ENCODE data around the gene ENOX2. TPM values are rescaled to one million over a fixed set of nuclear protein-coding genes. Genes with fewer than 3 reads are reported as not detected.

The ENOX2 gene
- polyA plus RNA-seq, 3 donors: 6.8 to 22.1 (median 14.7) TPM

GRCh38 chrX:130705591-130705990, 197.4 kb downstream of the ENOX2 start:
- Mint-ChIP-seq H3K4me3 (no peak overlapping the region), H3K27me3 (ENCODE audit: low read depth in 3 of 3) (peaks cover 0 to 4% (median 2%) of the 10 kb centered on the region in 3 donors), H3K9me3 (peaks cover 0 to 3% (median 0%) of the 10 kb centered on the region in 7 donors), H3K27ac (no peak overlapping the region), H3K36me3 (no peaks in the 10 kb centered on the region), H3K4me1 (no peaks in the 10 kb centered on the region)
- no peak overlapping the region for H2AFZ ChIP-seq (ENCODE audit: insufficient read depth, low read depth, low read length, poor library complexity, severe bottlenecking)
- no peak overlapping the region for H3K4me3 ChIP-seq (replicated peaks in 1 of 3; ENCODE audit: low read depth in 2 of 3, low read length in 3 of 3)
- intact Hi-C loops (cut with micrococcal nuclease): no loop called here
- H3K27me3 ChIP-seq (ENCODE audit: control insufficient read depth in 2 of 2, insufficient read depth in 2 of 2, low read length in 2 of 2): no peaks in the 10 kb centered on the region
- H3K9ac ChIP-seq (ENCODE audit: insufficient read depth, low read length, poor library complexity, severe bottlenecking): no peak overlapping the region
- H3K4me1 ChIP-seq (ENCODE audit: control insufficient read depth in 1 of 2, insufficient read depth in 2 of 2, low read length in 2 of 2): no peaks in the 10 kb centered on the region
- H3K4me2 ChIP-seq (replicated peaks; ENCODE audit: extremely low read depth, low read length, poor library complexity, severe bottlenecking): no peak overlapping the region
- no peak for DNase-seq
- no peaks in the 10 kb centered on the region for H4K20me1 ChIP-seq (ENCODE audit: insufficient read depth, low read length)
- TF ChIP-seq CTCF (IDR thresholded peaks at IDR 0.05): no peak
- peaks cover 4 to 6% of the 10 kb centered on the region in 2 donors for H3K36me3 ChIP-seq (replicated peaks in 1 of 2; ENCODE audit: control insufficient read depth in 1 of 2, insufficient read depth in 2 of 2, low read length in 2 of 2)
- no peaks in the 10 kb centered on the region for H3K79me2 ChIP-seq (ENCODE audit: insufficient read depth, low read length)
- no peaks in the 10 kb centered on the region for H3K9me3 ChIP-seq (replicated peaks in 1 of 2; ENCODE audit: control insufficient read depth in 1 of 2, insufficient read depth in 1 of 2, low read length in 2 of 2)
- no CpG with 5 or more reads among the region's 3 CpGs for WGBS (ENCODE audit: insufficient coverage)
- H3K27ac ChIP-seq (ENCODE audit: low read depth in 1 of 2, low read length in 2 of 2): no peak overlapping the region

- no peak for TF ChIP-seq CTCF (IDR thresholded peaks at IDR 0.05)
- Histone ChIP-seq H3K9ac (ENCODE audit: insufficient read depth, low read length, poor library complexity, severe bottlenecking) (no peak overlapping the region), H3K27ac (ENCODE audit: low read depth in 1 of 2, low read length in 2 of 2) (no peak overlapping the region), H3K79me2 (ENCODE audit: insufficient read depth, low read length) (no peaks in the 10 kb centered on the region), H2AFZ (ENCODE audit: insufficient read depth, low read depth, low read length, poor library complexity, severe bottlenecking) (no peak overlapping the region), H3K27me3 (ENCODE audit: control insufficient read depth in 2 of 2, insufficient read depth in 2 of 2, low read length in 2 of 2) (no peaks in the 10 kb centered on the region), H3K36me3 (replicated peaks in 1 of 2; ENCODE audit: control insufficient read depth in 1 of 2, insufficient read depth in 2 of 2, low read length in 2 of 2) (peaks cover 4 to 6% of the 10 kb centered on the region in 2 donors), H3K4me1 (ENCODE audit: control insufficient read depth in 1 of 2, insufficient read depth in 2 of 2, low read length in 2 of 2) (no peaks in the 10 kb centered on the region), H4K20me1 (ENCODE audit: insufficient read depth, low read length) (no peaks in the 10 kb centered on the region), H3K9me3 (replicated peaks in 1 of 2; ENCODE audit: control insufficient read depth in 1 of 2, insufficient read depth in 1 of 2, low read length in 2 of 2) (no peaks in the 10 kb centered on the region), H3K4me2 (replicated peaks; ENCODE audit: extremely low read depth, low read length, poor library complexity, severe bottlenecking) (no peak overlapping the region), H3K4me3 (replicated peaks in 1 of 3; ENCODE audit: low read depth in 2 of 3, low read length in 3 of 3) (no peak overlapping the region)
- no peaks in the 10 kb centered on the region for H3K36me3 Mint-ChIP-seq
- H3K9me3 Mint-ChIP-seq: peaks cover 0 to 3% (median 0%) of the 10 kb centered on the region in 7 donors
- H3K27ac Mint-ChIP-seq: no peak overlapping the region
- DNase-seq: no peak
- WGBS (ENCODE audit: insufficient coverage): no CpG with 5 or more reads among the region's 4 CpGs
- H3K27me3 Mint-ChIP-seq (ENCODE audit: low read depth in 3 of 3): peaks cover 0 to 4% (median 2%) of the 10 kb centered on the region in 3 donors
- no peak overlapping the region for H3K4me3 Mint-ChIP-seq
- no peaks in the 10 kb centered on the region for H3K4me1 Mint-ChIP-seq
- intact Hi-C loops (cut with micrococcal nuclease): no loop called here
Measured at GRCh38 chrX:130704053-130705038, 198.7 kb downstream of the ENOX2 start.

All from CD14-positive monocyte (primary cell).